Measurements from ENCODE around the gene C1QTNF12.

DNA sequence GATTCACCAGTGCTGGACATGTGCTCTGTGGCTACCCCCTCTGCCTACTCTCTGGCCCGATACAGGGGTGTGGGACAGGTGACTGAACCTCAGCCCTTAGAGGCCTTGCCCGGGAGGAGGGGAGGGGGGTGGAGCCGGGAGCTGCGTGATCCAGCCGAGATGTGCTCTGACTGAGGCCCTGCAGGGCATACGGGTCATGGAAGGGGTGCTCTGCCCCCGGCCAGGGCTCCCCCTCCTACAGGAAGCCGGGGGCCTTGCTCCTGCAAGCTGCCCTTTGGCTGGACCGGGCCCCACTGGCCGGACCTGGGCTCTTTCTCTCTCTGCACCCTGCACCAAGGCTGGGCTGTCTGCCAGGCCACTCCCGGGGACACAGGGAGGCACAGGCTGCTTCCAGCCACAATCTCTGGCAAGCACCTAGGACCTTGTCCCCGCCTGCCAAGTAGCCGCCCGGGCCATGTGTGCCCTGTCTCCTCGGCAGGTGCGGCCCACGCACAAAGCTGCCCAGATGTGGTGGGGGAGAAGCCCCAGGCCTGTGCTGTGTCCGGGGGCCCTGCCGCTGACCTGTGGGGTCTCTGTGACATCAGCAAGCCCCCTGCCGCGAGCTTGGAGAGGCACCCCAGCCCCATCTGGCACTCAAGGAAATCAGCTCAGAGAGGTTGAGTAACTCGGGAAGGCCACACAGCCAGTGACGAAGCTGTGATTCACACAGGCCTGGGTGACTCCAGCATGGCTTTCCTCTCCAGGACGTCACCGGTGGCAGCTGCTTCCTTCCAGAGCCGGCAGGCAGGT lies 35.2 kb upstream of the C1QTNF12 start:
- no peak for TF ChIP-seq POLR2A (IDR thresholded peaks at IDR 0.05; ENCODE audit: low read depth)
- no peak for TF ChIP-seq EP300 (IDR thresholded peaks at IDR 0.05)
